Ramos (cell line): ENCODE results near the gene TTC39B.

Experiments
- in situ Hi-C: fragments of 300-500 bp; cut with MboI; formaldehyde crosslinking; loops from one replicate; pipeline ENCODE4 v1.14.3; 2022; ENCODE audit warnings: low sequenced_read_pairs; ENCODE audit not compliant: unreplicated experiment

Gene TTC39B

GRCh38 chr9:15140051-15140450 is 167.0 kb downstream of the TTC39B start:
- in situ Hi-C loops, result no loop called here

GRCh38 chr9:15139469-15139868 is 167.5 kb downstream of the TTC39B start:
- in situ Hi-C loops, result no loop called here

- in situ Hi-C loops, result no loop called here
Measured at GRCh38 chr9:15138357-15138686, 168.7 kb downstream of the TTC39B start.

- in situ Hi-C loops, result no loop called here
Measured at GRCh38 chr9:15137658-15138356, 169.2 kb downstream of the TTC39B start.

GRCh38 chr9:15137089-15137488 is 169.9 kb downstream of the TTC39B start:
- in situ Hi-C loops, result no loop called here

- in situ Hi-C loops, result no loop called here
Measured at GRCh38 chr9:15136646-15137045, 170.4 kb downstream of the TTC39B start.

GRCh38 chr9:15135164-15135792 is 171.7 kb downstream of the TTC39B start:
- in situ Hi-C loops, result no loop called here

GRCh38 chr9:15133488-15133887 is 173.5 kb downstream of the TTC39B start:
- in situ Hi-C loops, result no loop called here

- in situ Hi-C loops, result no loop called here
Measured at GRCh38 chr9:15132091-15132490, 174.9 kb downstream of the TTC39B start.

- in situ Hi-C loops, result no loop called here
Measured at GRCh38 chr9:15131094-15131493, 175.9 kb downstream of the TTC39B start.

GRCh38 chr9:15127831-15128230 is 179.2 kb downstream of the TTC39B start:
- in situ Hi-C loops, result no loop called here

- in situ Hi-C loops, result no loop called here
Measured at GRCh38 chr9:15121630-15122029, 185.4 kb downstream of the TTC39B start.

GRCh38 chr9:15116130-15116580 is 190.9 kb downstream of the TTC39B start:
- in situ Hi-C loops, result no loop called here

- in situ Hi-C loops, result no loop called here
Measured at GRCh38 chr9:15115702-15116101, 191.3 kb downstream of the TTC39B start.

- in situ Hi-C loops, result no loop called here
Measured at GRCh38 chr9:15115041-15115440, 192.0 kb downstream of the TTC39B start.
